Natural killer cell (primary cell): ENCODE results near the gene BBOX1. TPM values are rescaled to one million over a fixed set of nuclear protein-coding genes. Genes with fewer than 3 reads are reported as not detected.

Source experiments
- ATAC-seq, 3 donors: fragments of 150-1000 bp in 2 of 3; fragments of 200-7000 bp in 1 of 3; cut with Tn5 transposase; 1 replicate in 1 of 3; 2 replicates in 2 of 3; pipeline ENCODE4 v1.10.0; 2021; ENCODE audit warnings: mild to moderate bottlenecking in 2 of 3, moderate library complexity in 2 of 3
- DNase-seq, 2 donors: peaks; one replicate each; pipeline versions ENCODE4 v3.0.0 to v3.0.0-alpha.2; 2013 to 2021; ENCODE audit warnings: mixed read lengths in 1 of 2
- H3K27ac ChIP-seq: one replicate; pipeline ENCODE4 v1.5.1; 2013; ENCODE audit warnings: mild to moderate bottlenecking, low read length
- H3K27me3 ChIP-seq: one replicate; pipeline ENCODE4 v1.6.1; 2013; ENCODE audit warnings: low read length; ENCODE audit not compliant: control insufficient read depth, insufficient read depth
- H3K36me3 ChIP-seq: one replicate; pipeline ENCODE4 v1.6.1; 2013; ENCODE audit warnings: low read length; ENCODE audit not compliant: control insufficient read depth, insufficient read depth
- H3K4me1 ChIP-seq: one replicate; pipeline ENCODE4 v1.6.1; 2013; ENCODE audit warnings: low read length; ENCODE audit not compliant: control insufficient read depth, insufficient read depth
- H3K4me3 ChIP-seq: one replicate; pipeline ENCODE4 v1.5.1; 2013; ENCODE audit warnings: low read length
- H3K9me3 ChIP-seq: one replicate; pipeline ENCODE4 v1.6.1; 2013; ENCODE audit warnings: low read length; ENCODE audit not compliant: control insufficient read depth, insufficient read depth
- H3K27ac Mint-ChIP-seq, 2 donors: one replicate each; pipeline ENCODE4 v1.8.0; 2022; ENCODE audit warnings: mild to moderate bottlenecking in 2 of 2, mixed read lengths in 2 of 2, moderate library complexity in 1 of 2
- H3K27me3 Mint-ChIP-seq, 2 donors: one replicate each; pipeline ENCODE4 v1.8.0; 2022; ENCODE audit warnings: low read depth in 2 of 2, mixed read lengths in 2 of 2
- H3K36me3 Mint-ChIP-seq: one replicate; pipeline ENCODE4 v1.8.0; 2022; ENCODE audit warnings: mixed read lengths
- H3K4me1 Mint-ChIP-seq, 2 donors: one replicate each; pipeline ENCODE4 v1.8.0; 2022; ENCODE audit warnings: mixed read lengths in 2 of 2
- H3K4me3 Mint-ChIP-seq: one replicate; pipeline ENCODE4 v1.8.0; 2022; ENCODE audit warnings: mild to moderate bottlenecking, moderate library complexity, mixed read lengths
- H3K9me3 Mint-ChIP-seq, 2 donors: one replicate each; pipeline ENCODE4 v1.8.0; 2022; ENCODE audit warnings: mixed read lengths in 2 of 2
- CTCF ChIP-seq: fragments of 200-600 bp; IDR thresholded peaks from one replicate; pipeline ENCODE4 v1.8.0; 2022; ENCODE audit warnings: antibody characterized with exemption
- WGBS: methylation state at CpG from one replicate; pipeline ENCODE4 v1.1.7; 2013; ENCODE audit warnings: missing lambda C conversion rate; ENCODE audit not compliant: insufficient coverage; 5-methylcytosine and 5-hydroxymethylcytosine counted together
- intact Hi-C: fragments of 100-400 bp; cut with micrococcal nuclease; formaldehyde crosslinking; loops from one replicate; pipeline ENCODE4 v1.14.2; 2022
- total RNA-seq, 4 donors: library from RNA; stranded (reverse); fragments of 120-200 nt in 1 of 4; gene quantifications; one replicate each; pipeline versions ENCODE4 v1.2.3 to v1.2.4, GENCODE V29; 2013 to 2022

The BBOX1 gene
- total RNA-seq, 3 donors from 2014 or later (not counting 1 experiment from before 2014, with no cell fraction given): not detected

- intact Hi-C loops: no loop called here
- Histone ChIP-seq H3K36me3 (no peaks in the 10 kb centered on the region), H3K9me3 (no peaks in the 10 kb centered on the region), H3K27me3 (no peaks in the 10 kb centered on the region), H3K4me3 (no peak overlapping the region), H3K4me1 (no peaks in the 10 kb centered on the region), H3K27ac (no peak overlapping the region)
- ATAC-seq (no peak), DNase-seq (no peak)
- Mint-ChIP-seq H3K27me3 (no peaks in the 10 kb centered on the region), H3K27ac (no peak overlapping the region), H3K4me1 (no peaks in the 10 kb centered on the region), H3K9me3 (peaks cover 10 to 20% of the 10 kb centered on the region in 2 donors), H3K4me3 (no peak overlapping the region), H3K36me3 (no peaks in the 10 kb centered on the region)
- no peak for TF ChIP-seq CTCF
Observed at GRCh38 chr11:27100534-27100933, 59.9 kb downstream of the BBOX1 start.

GRCh38 chr11:27107548-27107947, 66.9 kb downstream of the BBOX1 start:
- DNase-seq (no peak), ATAC-seq (no peak)
- H3K27me3 Mint-ChIP-seq: no peaks in the 10 kb centered on the region
- Histone ChIP-seq H3K9me3 (no peaks in the 10 kb centered on the region), H3K36me3 (no peaks in the 10 kb centered on the region), H3K4me3 (no peak overlapping the region), H3K4me1 (no peaks in the 10 kb centered on the region), H3K27me3 (no peaks in the 10 kb centered on the region), H3K27ac (no peak overlapping the region)
- H3K9me3 Mint-ChIP-seq: peaks cover 13 to 28% of the 10 kb centered on the region in 2 donors
- no peak for TF ChIP-seq CTCF
- H3K36me3 Mint-ChIP-seq: no peaks in the 10 kb centered on the region
- no peak overlapping the region for H3K4me3 Mint-ChIP-seq
- intact Hi-C loops: no loop called here
- no peak overlapping the region for H3K27ac Mint-ChIP-seq
- no peaks in the 10 kb centered on the region for H3K4me1 Mint-ChIP-seq

- peaks cover 13 to 25% of the 10 kb centered on the region in 2 donors for H3K9me3 Mint-ChIP-seq
- no peaks in the 10 kb centered on the region for H3K4me1 Mint-ChIP-seq
- no peaks in the 10 kb centered on the region for H3K4me1 ChIP-seq
- no peaks in the 10 kb centered on the region for H3K36me3 Mint-ChIP-seq
- TF ChIP-seq CTCF: no peak
- no peaks in the 10 kb centered on the region for H3K36me3 ChIP-seq
- H3K4me3 ChIP-seq: no peak overlapping the region
- no peaks in the 10 kb centered on the region for H3K27me3 Mint-ChIP-seq
- 94% methylated on average over 2 of the region's 4 CpGs for WGBS
- no peak overlapping the region for H3K4me3 Mint-ChIP-seq
- no peak for ATAC-seq
- intact Hi-C loops: no loop called here
- H3K27me3 ChIP-seq: no peaks in the 10 kb centered on the region
- no peak overlapping the region for H3K27ac ChIP-seq
- H3K9me3 ChIP-seq: no peaks in the 10 kb centered on the region
- H3K27ac Mint-ChIP-seq: no peak overlapping the region
- DNase-seq: no peak
Observed at GRCh38 chr11:27108809-27109208, 68.2 kb downstream of the BBOX1 start.

- Mint-ChIP-seq H3K4me3 (no peak overlapping the region), H3K27ac (no peak overlapping the region), H3K4me1 (no peaks in the 10 kb centered on the region), H3K9me3 (peaks cover 8 to 21% of the 10 kb centered on the region in 2 donors), H3K36me3 (no peaks in the 10 kb centered on the region), H3K27me3 (no peaks in the 10 kb centered on the region)
- Histone ChIP-seq H3K27me3 (no peaks in the 10 kb centered on the region), H3K9me3 (no peaks in the 10 kb centered on the region), H3K4me3 (no peak overlapping the region), H3K27ac (no peak overlapping the region), H3K4me1 (no peaks in the 10 kb centered on the region), H3K36me3 (no peaks in the 10 kb centered on the region)
- TF ChIP-seq CTCF: no peak
- ATAC-seq (no peak), DNase-seq (no peak)
- intact Hi-C loops: no loop called here
- WGBS: 76% methylated on average over 2 of the region's 2 CpGs
Observed at GRCh38 chr11:27111896-27112295, 71.3 kb downstream of the BBOX1 start.
